GM18951 (cell line): ENCODE results near the gene ZNF33A.
"Not testable (repeated sequence)": the region's sequence is repeated elsewhere in the genome, so short reads cannot be mapped to it uniquely, and the experiment has no call there.

ENCODE experiments used
- POLR2A ChIP-seq: IDR thresholded peaks from 4 replicates; pipeline ENCODE4 v1.6.1; 2011; ENCODE audit warnings: mild to moderate bottlenecking; ENCODE audit not compliant: insufficient read length, insufficient read depth; ENCODE audit errors: extremely low read depth
- in situ Hi-C: fragments of 300-500 bp; cut with MboI; formaldehyde crosslinking; loops from one replicate; pipeline ENCODE4 v1.12.0; 2022; ENCODE audit warnings: low sequenced_read_pairs, mixed read lengths, inconsistent platforms; ENCODE audit not compliant: unreplicated experiment

The ZNF33A gene

DNA sequence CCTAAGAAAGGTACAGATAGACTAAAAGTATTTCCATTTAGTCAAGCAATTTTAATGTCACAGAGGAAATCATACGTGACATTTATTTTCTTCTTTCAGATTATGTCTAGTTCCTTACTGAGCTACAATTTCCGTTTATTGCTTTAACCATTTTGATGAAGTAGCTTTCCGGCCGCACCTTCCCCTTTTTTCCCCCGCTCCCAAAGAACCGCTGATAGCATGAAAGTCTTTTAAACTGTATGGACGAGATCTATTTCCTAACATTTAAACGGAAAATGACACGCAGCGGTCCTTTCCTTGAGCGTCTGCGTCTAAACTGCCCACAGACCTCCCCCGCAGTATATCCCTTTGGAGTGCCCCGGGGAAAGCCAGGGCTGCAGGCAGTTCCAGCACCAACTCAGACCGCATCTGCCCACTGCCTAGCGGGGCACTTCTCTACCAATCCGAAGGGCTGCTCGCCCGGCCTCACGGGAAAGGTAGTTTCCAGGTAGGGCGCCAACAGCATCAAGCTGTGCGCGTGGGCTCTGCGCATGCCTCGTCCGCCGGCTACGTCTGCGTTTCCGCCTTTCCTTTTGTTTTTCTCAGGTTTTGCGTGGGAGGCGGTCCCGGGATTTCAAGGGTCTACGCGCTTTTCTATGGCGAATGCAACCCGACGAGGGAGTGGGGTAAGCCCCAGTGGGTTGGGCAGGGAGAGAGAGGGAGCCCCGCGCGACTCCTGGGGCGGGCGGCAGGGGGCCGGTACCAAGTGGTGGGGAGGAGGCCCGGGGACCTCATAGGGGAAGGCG lies at the start of gene ZNF33A:
Gene ZNF33A (plus strand): TSS at position 557 of the 785 bp plus-strand sequence. CDS start 1,667 bp downstream, outside the sequence.
- TF ChIP-seq POLR2A = peak; percentile 55
- in situ Hi-C loops = no loop called here

DNA sequence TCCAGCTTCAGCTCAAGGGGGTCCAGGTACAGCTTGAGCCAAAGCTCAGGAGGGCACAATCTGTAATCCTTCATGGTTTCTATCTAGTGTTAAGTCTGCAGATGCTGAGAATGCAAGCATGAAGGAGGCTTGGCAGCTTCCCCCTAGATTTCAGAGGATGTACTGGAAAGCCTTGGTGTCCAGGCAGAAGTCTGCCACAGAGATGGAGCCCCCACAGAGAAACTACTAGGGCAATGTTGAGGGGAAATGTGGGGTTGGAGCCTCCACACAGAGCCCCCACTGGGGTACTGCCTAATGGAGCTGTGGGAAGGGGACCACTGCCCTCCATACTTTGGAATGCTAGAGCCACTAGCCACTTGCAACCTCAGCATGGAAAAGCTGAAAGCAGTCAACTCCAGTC lies 45.5 kb upstream of the ZNF33A start:
- in situ Hi-C loops = no loop called here
- no peak for TF ChIP-seq POLR2A

DNA sequence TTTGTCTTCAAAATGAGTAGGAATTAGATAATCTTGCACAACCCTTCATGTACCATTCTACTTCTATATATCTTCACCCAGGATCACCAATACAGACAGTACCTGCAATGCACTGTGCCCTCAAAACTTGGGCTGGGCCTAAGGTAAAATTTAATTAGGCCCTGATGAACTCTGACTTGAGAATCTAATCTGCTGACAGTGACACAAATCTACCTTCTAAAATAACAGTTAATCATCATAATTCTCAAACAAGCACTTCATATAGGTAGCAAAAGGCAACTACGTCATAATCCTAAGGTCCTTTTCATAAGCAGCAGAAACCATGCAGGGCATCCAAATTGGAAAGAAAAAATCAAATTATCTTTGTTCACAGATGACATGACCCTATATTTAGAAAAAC lies 38.1 kb upstream of the ZNF33A start:
- in situ Hi-C loops = no loop called here
- no peak for TF ChIP-seq POLR2A

DNA sequence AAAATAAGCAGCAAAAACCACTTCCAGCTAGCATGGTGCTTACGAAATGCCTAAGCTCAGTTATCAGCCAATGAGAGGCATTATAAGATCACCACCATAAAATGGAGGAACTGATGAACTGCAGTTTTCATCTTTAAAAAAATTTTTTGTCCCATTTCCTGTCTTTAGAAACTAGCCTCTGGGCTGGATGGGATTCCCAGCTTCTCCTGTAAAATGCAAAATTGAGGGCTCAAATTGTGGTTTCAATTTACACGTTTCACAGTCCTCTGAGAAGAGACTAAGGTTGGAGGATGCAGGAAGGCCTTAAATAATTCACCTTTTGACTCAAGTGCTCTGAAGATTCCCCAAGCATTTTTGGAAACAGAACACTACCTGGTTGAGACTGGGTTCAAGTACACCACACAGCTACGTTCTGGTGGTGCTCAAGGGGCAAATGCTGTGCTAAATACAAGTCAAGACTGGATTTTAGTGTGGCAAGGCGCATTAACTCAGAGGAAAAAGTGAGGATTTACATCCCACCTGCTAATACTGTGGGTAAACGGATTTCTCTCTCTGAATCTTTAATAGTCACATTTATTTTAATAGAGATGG lies 35.0 kb upstream of the ZNF33A start:
- in situ Hi-C loops = no loop called here
- TF ChIP-seq POLR2A = no peak

DNA sequence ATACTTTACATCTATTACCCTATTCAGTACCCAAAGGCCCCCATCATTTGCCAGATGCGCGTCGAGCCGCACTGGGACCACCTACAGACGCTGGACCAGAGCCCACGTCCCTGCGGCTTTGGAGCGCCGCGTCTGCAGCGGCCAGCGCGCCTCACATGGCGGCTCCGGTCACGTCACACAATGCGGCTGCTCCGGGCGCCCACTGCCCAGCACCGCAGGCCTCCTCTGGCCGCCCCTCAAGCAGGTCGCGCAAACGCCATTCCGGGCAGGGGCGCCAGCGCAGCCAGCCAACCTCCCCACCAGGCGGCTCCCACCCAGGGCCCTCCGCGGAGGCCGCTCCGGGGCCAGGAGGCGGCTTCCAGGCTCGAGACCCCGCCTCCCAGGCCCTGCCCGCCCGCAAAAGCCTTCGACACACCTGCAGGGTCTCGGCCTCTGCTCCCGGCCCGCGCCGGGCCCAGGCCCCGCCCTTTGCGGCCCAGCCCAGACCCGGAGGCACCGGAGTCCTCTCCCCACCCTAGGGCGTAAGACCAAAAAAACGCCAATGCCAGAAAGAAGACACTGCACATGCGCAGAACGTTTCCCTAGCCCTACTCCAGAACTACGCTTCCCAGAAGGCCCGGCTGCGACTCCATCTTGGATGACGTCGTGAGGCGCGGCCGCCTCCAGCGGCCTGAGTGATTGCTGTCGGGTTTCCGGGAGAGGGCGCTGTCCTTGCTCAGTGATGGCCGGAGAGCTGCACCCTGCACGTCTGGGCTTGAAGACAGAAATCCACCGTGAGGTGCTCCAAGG lies 34.2 kb upstream of the ZNF33A start, which contains the start of gene ZNF25:
Gene ZNF25 (minus strand): TSS at position 557 of the 789 bp plus-strand sequence. CDS start 4,925 bp downstream, outside the sequence.
- peak; percentile 81 for TF ChIP-seq POLR2A
- in situ Hi-C loops = no loop called here

DNA sequence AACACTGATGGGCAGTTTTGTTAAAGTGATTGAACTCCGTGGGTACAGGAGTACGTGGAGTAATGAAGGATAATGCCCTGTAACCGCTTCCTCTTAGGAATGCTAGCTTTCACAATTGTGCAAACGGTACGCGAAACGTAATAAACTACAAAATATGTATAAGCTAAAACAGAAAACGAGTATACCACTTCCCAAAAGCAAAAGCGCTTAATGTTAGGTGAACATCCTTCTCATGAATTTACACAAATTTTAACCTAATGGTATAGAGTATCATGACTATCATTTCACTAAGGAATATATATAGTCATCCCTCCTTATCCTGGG lies 33.6 kb upstream of the ZNF33A start:
- no peak for TF ChIP-seq POLR2A
- in situ Hi-C loops = no loop called here

DNA sequence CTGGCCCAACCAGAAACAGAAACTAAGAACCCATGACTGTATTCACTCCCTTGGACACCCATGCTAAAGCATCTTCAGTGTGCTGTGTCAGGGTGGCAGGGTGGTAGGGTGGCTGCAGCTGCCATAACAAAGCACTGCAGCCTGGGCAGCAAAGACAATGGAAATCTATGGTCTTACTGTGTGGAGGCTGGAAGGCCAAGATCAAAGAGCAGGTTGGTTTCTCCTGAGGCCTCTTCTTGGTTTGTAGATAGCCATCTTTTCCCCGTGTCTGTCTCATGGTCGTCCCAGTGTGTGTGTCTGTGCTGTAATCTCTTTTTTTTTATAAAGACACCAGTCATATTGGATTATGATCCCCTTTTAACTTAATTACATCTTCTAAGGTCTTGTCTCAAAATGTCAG lies 18.8 kb upstream of the ZNF33A start:
- no peak for TF ChIP-seq POLR2A
- in situ Hi-C loops = no loop called here

DNA sequence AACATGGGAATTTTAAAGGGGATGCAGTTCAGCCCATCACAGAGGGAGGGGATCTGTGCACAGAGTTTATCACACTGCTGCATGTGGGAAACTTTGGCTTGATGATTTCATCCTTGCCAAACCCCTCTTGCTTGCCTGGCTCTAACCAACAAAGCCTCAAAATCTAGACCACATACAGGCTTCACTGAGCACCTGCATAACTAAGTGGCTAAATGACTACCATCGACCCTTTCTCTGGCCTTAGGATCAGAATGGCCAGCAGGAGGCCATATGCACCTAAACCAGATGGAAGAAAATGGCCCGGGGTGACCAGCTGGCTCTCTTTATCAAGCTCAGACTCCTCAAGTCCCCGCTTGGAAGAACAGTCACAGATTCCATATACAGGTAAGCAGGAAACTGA lies 18.4 kb upstream of the ZNF33A start:
- in situ Hi-C loops = no loop called here
- no peak for TF ChIP-seq POLR2A

DNA sequence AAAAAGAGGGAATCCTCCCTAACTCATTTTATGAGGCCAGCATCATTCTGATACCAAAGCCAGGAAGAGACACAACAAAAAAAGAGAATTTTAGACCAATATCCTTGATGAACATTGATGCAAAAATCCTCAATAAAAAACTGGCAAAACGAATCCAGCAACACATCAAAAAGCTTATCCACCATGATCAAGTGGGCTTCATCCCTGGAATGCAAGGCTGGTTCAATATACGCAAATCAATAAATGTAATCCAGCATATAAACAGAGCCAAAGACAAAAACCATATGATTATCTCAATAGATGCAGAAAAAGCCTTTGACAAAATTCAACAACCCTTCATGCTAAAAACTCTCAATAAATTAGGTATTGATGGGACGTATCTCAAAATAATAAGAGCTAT lies 11.6 kb upstream of the ZNF33A start:
- in situ Hi-C loops = not testable (repeated sequence)

DNA sequence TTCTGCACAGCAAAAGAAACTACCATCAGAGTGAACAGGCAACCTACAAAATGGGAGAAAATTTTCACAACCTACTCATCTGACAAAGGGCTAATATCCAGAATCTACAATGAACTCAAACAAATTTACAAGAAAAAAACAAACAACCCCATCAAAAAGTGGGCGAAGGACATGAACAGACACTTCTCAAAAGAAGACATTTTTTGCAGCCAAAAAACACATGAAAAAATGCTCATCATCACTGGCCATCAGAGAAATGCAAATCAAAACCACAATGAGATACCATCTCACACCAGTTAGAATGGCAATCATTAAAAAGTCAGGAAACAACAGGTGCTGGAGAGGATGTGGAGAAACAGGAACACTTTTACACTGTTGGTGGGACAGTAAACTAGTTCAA lies 10.0 kb upstream of the ZNF33A start:
- in situ Hi-C loops = not testable (repeated sequence)

DNA sequence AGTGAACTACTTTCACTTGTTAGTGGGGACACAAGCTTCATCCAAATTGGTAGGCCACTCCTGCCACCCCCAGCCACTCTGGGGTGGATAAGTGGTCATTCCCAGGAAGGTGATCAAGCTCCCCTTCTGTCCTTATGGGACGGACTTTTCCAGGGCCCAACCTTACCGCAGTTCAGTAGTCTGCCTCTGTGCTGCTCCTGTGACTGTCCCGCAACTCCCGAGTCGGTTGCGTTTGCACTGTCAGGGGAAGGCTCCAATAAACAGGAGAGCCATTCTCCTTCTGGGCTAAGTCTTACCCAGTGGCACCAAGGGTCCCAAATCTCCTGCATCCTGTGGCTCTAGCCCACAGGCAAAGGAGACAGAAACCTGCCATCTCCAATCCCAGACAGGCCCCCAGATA lies 7.4 kb upstream of the ZNF33A start:
- in situ Hi-C loops = no loop called here
- no peak for TF ChIP-seq POLR2A

DNA sequence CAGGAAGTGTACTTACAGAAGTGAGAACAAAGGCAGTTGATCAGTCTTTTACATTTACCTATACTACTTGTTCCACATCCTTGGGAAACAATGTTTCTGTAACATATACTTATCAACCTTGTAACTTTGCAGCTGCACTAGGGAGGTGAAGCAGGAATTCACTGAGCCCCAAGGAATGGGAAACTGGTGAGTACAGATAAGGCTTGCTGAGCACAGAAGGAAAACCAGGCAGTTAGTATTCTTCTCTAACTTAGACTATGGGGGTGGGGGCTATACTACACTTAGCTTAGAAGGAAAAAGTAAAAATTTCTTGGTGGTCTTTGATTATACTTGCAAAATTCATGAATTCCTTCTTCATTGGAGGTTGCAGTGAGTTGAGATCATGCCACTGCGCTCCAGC lies 6.9 kb upstream of the ZNF33A start:
- in situ Hi-C loops = no loop called here

DNA sequence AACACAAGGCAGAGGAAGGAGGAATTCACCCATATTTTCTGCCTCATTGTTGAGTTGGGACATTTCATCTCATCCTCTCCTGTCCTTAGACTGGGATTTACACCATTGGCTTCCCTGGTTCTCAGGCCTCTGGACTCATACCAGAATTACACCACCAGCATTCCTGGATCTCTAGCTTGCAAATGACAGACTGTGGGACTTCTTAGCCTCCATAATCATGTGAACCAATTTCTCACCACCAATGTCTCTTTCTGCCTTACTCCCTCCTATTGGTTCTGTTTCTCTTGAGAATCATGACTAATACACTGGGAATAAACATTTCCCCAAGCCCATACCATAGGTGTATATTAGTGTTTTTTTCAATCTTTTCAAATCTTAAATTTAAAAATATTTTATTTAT lies 2.9 kb upstream of the ZNF33A start:
- TF ChIP-seq POLR2A = no peak
- in situ Hi-C loops = no loop called here

More for the DNA sequence above, 6.9 kb upstream of the ZNF33A start:
- TF ChIP-seq POLR2A = no peak

DNA sequence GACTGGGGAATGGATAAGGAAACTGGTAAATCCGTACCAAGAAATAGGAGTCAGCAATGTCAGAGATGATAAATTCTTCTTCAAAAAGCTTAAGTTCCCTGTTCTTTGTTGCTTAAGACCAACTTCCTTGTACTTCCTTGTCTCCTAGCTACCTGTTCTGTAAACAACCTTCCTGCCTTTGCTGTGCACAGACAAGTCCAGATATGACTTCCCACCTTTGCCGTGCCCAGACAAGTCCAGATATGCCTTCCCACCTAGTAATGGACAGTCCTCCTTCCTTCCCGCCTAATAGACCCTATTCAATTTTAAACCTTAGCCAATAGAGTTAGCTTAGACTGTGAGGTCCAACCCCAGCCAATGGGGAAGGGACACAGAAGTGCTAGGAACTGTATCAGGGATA lies 2.5 kb upstream of the ZNF33A start:
- TF ChIP-seq POLR2A = no peak
- in situ Hi-C loops = no loop called here
